HEK293 (cell line): Measurements from ENCODE around the gene PRDM11.

Experiments
- ZNF140 ChIP-seq: fragments of 450-650 bp; formaldehyde crosslinking; IDR thresholded peaks from 2 replicates; pipeline ENCODE4 v1.5.1; 2016; ENCODE audit warnings: missing biosample characterization, missing genetic modification characterization
- ZNF274 ChIP-seq, 2 experiments: fragments of 200-500 bp in 1 of 2; fragments of 450-650 bp in 1 of 2; sonication (Bioruptor generic) in 1 of 2; formaldehyde crosslinking in 1 of 2; IDR thresholded peaks; 2 replicates each; pipeline versions ENCODE4 v1.5.1 to v1.6.1; 2014 to 2016; ENCODE audit warnings: borderline replicate concordance in 1 of 2, inconsistent platforms in 1 of 2, low read length in 1 of 2, missing biosample characterization in 1 of 2, missing genetic modification characterization in 1 of 2
- ZNF747 ChIP-seq: fragments of 450-650 bp; formaldehyde crosslinking; IDR thresholded peaks from 2 replicates; pipeline ENCODE4 v1.5.1; 2016; ENCODE audit warnings: missing biosample characterization, missing genetic modification characterization

DNA sequence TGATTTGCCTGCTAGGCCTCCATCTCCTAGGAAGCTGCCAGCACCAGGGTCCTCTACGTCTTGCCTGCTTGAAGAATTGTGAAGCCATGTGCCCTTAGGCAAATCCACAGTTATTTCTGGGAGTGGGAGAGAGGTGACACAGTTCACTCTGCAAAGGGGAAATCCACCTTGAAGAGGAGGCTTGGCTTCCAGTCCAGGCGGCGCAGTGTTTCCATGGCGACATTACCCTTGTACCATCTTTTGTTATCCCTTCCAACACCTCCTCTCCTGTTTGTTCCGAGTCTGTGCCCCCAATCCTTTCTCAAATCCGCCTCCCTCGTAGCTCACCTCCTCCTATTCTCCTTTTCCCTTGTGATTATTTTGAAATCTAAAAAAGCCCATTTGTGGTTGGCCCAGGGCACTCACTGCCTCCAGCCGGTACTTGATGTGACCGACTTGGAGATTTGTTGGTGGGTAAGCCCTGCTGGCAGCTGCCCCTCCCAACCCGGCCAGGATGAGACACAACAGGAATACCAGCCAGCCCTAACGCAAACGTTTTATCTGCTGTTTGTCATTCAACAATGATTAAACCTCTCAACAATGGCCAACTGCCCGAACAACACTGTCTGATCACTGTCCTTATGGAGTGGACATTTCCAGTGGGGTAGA is 121.3 kb downstream of the PRDM11 start:
- no peak for TF ChIP-seq ZNF274 (IDR thresholded peaks at IDR 0.05; ENCODE audit: low read length)
- no peak for TF ChIP-seq ZNF274 (tag by site-specific recombination; IDR thresholded peaks at IDR 0.05; ENCODE audit: borderline replicate concordance)
- TF ChIP-seq ZNF140 (tag by site-specific recombination) = no peak
- TF ChIP-seq ZNF747 = no peak
